Fibroblast of pulmonary artery (primary cell): ENCODE data around the gene PRSS50.

Source experiments
- DNase-seq: peaks from one replicate; pipeline ENCODE4 v3.0.0-alpha.2; 2010; ENCODE audit warnings: low read depth
- H3K4me3 ChIP-seq: replicated peaks from 2 replicates; pipeline ENCODE4 v1.5.1; 2011; ENCODE audit warnings: low read depth, mild to moderate bottlenecking, control low read depth, low read length, moderate library complexity
- TF ChIP-seq, protein P1 (sequence below): IDR thresholded peaks from 2 replicates; pipeline ENCODE4 v1.5.1; 2011; ENCODE audit warnings: mild to moderate bottlenecking, control low read depth, low read length, inconsistent platforms; ENCODE audit errors: missing control alignments

Gene PRSS50

DNA sequence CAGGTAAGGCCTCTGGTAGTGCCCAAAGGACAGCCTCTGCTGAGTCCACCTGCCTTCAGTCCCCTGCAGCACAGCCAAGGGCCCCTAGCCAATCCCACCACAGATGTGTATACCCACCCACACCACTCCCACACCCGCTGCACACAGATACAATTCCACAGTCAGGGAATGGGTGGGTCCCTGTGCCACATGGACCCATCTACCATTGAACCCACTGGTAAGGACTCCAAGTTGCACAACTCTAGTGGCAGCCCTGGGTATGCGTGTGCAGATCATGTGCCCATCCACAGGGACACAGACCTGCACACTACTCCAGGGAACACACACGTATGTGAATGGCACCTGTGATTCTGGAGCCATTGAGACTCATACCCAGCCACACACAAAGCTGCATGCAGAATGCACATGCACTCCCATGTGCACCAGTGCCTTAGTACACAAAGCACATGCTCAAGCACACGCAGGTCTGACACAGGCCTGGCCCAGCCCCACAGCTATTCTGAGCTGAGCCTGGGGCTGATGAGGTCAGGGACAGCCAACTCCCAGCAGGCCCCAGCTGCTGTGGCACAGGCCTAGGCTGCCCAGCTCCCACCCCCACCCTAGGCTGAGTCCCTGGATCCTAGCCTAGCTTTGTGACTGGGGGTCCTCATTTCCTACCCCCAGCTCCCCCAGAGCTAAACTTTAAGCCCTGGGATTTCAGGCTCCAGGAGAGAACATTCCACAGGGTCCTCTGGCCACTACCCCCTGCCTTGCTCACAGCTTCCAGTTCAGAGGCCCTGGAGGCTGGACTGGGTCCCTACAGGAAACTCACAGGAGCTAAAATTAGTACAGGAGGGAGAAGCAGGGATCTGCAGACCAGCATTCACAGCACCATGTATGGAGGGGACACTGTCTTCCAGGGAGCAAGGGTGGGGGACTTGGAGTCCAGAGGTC is 21.4 kb downstream of the PRSS50 start:
- H3K4me3 ChIP-seq: no peak overlapping the region
- DNase-seq: no peak
- TF ChIP-seq, protein P1, sequence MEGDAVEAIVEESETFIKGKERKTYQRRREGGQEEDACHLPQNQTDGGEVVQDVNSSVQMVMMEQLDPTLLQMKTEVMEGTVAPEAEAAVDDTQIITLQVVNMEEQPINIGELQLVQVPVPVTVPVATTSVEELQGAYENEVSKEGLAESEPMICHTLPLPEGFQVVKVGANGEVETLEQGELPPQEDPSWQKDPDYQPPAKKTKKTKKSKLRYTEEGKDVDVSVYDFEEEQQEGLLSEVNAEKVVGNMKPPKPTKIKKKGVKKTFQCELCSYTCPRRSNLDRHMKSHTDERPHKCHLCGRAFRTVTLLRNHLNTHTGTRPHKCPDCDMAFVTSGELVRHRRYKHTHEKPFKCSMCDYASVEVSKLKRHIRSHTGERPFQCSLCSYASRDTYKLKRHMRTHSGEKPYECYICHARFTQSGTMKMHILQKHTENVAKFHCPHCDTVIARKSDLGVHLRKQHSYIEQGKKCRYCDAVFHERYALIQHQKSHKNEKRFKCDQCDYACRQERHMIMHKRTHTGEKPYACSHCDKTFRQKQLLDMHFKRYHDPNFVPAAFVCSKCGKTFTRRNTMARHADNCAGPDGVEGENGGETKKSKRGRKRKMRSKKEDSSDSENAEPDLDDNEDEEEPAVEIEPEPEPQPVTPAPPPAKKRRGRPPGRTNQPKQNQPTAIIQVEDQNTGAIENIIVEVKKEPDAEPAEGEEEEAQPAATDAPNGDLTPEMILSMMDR: no peak

DNA sequence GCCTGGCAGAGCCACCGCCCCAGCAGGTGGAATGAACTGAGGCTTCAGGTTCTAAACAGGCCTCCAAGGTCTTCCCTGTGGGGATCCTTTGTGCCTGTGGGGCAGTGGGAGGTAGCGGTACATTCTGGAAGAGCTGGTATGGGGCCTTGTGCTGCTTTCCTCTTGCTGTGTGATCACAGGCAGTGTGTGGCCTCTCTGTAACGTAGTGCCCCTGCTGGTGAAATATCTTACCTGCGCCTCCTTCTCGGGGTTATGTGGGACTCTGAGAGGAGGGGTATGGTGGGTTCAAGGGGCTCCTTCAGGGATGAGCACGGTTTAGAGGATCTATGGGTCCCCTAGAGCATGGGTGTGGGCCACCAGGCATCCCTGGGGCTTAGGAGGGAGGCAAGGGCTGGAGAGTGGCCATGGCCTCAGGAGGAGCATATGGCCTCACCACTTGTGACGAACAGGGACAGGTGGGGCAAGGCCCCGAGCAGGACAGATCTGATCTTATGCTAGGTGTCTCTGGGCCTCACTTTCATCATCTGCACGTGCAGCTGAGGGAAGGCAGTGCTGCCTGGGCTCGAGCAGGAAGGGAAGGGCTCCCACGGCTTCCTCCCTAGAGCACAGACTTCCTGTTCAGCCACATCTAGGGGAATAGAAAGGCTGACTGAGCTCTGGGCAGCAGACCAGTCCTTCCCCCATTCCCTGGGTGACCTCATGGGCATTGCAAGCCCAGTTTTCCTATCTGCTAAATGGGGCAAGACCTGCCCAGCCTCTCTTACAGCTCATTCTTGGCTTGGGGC is 22.3 kb downstream of the PRSS50 start:
- H3K4me3 ChIP-seq: no peak overlapping the region
- TF ChIP-seq, protein P1: peak; percentile 22
- DNase-seq: peak; percentile 82

DNA sequence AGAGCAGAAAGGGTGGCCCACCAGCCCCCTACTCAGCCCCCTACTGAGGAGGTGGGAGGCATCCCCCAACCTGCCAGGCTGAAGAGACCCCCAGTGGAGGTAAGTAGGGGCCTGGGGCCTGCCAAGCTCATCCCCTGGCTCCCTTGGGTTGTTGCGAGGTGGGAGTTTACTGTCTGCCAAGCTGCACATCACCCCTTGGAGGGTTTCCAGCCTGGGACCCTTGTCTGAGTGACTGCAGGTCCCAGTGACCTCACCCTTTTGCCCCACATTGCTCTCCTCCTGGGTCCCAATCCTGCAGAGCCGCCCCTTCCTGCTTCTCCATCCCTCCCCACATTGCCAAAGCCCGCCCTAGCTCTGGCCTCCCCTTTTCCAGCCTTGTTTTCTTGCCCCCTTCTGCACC is 23.1 kb downstream of the PRSS50 start:
- TF ChIP-seq, protein P1: no peak
- H3K4me3 ChIP-seq: no peak overlapping the region
- no peak for DNase-seq

DNA sequence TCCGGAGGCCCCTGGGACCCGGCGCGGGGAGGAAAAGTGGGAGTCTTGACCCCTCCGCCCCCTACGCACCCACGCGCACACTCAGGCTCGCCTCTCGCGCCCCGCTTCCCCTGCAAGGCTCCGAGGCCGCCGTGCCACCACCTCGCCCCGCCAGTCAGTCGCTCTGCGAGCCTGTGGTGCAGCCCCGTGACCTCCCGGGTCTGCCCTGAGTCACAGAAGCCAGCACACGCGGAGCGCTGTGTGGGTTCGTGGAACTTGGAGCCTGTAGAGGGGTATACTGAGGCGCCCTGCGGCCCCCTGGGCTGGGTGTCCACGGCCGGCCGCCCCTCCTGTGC is 23.8 kb downstream of the PRSS50 start:
- H3K4me3 ChIP-seq: peak overlapping the region; percentile 59
- TF ChIP-seq, protein P1: no peak
- DNase-seq: no peak

DNA sequence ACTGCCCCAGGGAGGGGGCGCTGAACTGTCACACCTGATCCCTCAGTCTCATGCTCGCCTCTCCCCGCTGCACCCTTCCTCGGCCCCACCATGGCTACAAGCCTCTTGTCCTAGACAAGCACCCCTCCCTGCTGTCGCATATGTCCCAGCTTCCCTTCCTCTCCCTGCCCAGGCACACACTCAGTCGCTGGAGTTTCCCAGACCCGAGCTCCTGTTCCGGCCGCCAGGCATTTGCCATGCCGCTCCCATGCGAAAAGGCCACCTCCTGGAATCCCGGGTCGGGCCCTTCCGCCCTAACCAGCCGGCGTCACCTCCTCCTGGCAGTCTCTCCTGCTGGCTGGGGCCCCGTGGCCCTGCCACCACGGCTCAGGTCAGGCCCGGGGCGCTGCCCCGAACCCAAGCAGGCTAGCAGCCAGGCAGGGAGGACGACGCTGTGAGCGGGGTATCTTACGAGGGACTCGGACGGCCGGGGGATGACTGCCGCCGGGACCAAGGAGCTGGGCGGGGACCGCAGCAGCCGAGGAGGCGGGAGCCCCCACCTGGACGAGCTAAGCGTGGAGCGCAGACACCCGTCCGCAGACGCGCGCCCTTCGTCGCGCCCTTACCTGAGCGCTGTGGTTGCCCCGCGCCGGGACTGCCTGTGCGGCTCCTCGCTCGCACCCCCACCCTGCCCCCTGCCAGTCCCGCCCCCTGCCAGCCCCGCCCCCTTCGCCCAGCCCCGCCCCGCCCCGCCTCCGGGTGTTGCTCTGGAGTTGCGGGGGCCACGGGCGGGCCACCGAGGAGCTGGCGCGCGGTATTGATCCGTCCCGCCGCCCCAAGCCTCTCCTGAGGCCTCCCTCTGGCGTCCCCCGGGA is 24.4 kb downstream of the PRSS50 start, which contains the start of gene ALS2CL:
ALS2CL (minus strand) TSS at position 642 of the 854 bp plus-strand sequence. CDS start 4,239 bp downstream, outside the sequence.
- no peak for DNase-seq
- peak within 1 kb of the TSS; percentile 59 for H3K4me3 ChIP-seq
- TF ChIP-seq, protein P1: no peak

DNA sequence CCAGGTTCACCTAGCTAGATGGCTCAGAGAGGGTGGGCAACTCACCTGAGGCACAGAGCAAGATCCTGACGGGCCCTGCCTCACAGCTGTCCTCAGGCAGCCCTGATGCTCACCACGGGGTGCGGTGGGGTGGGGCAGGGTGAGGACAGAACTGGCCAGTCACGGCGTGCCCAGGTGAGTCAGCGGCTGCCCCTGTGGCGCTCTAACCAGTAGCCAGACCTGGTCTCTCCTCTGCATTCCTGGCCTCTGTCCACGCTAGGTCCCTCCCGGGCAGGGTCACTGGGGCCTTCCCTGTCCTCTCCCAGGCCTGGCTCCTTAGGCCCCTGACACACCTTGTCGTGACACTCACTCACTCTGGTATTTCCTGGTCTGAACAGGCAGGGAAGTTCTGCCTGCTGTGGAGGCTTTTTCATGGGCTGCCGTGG is 25.1 kb downstream of the PRSS50 start:
- peak overlapping the region; percentile 59 for H3K4me3 ChIP-seq
- DNase-seq: no peak

More for the DNA sequence above, 25.1 kb downstream of the PRSS50 start:
- TF ChIP-seq, protein P1: no peak
